T-helper 2 cell (primary cell): Measurements from ENCODE around the gene PPP1CA.

ENCODE experiments used
- DNase-seq, 5 experiments: peaks; one replicate each; pipeline versions ENCODE4 v3.0.0 to v3.0.0-alpha.2; 2012 to 2022

The PPP1CA gene

DNA sequence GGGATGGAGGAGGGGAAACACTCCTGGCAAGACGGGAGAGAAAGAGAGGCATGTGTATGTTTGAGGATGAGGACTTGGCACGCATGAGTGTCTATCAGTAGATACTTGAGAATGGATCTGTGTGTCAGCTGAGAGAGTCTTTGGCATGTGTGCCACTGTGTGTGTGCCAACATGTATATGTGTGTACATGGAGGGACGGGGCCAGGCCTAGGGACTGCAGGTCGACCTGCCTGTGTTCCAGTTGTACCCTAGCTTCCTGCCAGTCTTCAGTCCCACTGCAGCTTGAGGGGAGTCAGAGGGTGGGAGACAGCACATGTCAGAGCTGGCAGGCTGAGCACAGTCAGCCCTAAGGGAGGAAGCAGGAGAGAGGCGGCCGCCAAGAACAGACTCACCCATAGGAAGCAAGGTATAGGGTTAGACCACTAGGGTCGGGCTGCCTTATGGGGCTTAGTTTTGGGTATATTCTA is 33.9 kb downstream of the PPP1CA start:
- no peak for DNase-seq

DNA sequence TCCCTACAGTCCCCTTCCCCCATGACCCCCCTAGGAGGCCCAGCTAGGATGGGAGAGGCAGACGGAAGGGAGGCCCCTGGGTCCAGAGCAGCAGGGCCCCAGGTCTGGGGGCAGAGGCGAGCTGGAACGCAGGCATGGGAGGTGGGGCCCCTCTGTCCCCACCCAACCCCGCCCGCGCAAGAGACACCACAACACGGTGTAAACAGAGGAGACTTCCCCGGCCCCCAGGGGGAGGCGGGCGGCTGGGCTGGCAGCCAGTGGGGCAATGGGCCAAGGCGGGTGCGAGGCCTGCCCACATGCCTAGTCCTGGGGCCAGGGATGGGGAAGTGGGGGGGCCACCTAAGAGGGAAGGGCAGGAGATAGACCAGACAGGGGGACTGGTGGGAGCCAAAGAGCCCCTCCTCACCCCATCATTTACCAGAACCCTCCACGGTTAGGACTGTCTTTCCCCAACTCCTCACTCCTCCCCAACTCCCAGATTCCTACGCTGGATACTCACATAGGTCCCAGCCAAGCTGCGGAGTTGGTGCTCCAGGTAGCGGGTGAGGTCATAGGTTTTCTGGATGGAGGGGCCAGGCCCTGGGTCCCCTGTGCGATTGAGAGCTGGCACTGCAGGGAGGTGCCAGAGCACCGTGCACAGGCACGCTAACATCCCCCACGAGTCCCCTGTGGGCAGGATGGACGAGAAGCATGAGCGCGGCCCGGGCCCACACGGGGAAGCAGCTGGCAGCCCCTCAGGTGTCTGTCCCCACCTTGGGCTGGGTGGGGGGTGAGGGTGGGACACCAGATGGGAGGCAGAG is 34.5 kb downstream of the PPP1CA start:
- DNase-seq = no peak

DNA sequence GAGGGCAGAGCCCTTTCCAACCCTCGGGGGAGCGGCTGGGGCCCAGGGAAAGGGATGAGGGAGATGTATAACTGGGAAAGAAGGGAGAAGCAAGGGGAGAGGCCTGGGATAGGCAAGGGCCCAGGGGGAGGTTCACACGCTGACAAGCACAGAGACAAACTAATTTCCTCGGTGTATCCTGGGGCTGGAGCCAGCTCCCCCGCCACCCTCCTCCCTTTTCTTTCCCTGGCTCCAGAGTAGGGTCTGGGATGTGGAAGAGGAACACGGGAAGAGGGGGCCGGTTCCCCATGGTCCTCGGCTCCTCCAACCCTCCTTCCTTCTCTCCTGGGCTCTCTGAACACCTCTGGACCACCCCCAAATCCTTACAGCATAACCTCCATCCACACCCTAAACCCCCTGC is 35.1 kb downstream of the PPP1CA start:
- DNase-seq = no peak

DNA sequence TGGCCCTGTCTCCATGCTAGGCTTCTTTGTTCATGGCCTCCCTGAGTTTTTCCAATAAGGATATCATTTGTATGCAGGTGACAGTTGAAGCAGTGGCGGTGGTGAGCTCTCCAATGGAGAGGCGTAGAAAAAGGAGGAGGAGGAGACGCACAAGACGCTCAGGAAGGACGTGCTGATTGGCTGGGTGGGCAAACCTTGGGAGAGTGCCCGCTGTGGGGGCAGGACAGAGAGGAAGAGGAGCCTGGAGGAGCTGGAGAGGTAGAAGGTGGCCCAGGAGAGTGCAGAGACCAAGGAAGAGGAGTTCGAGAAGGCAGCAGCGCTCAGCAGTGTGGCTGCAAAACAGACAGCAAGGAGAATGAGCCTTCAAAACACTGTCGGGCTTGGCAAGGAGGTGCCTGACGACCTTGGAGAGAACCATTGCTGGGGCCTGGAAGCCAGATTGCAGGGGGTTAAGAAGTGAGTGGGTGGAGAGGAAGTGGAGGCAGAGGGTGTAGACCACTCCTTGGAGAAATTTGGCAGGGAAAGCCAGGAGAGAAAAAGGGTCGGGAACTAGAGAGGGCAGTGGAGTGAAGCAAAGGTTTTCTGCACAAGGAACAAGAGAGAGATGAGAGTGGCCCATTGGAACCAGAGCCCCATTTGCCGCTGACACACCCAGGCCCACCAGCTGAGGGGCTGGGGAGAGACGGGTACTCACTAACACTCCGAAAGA is 35.8 kb downstream of the PPP1CA start:
- DNase-seq = no peak

DNA sequence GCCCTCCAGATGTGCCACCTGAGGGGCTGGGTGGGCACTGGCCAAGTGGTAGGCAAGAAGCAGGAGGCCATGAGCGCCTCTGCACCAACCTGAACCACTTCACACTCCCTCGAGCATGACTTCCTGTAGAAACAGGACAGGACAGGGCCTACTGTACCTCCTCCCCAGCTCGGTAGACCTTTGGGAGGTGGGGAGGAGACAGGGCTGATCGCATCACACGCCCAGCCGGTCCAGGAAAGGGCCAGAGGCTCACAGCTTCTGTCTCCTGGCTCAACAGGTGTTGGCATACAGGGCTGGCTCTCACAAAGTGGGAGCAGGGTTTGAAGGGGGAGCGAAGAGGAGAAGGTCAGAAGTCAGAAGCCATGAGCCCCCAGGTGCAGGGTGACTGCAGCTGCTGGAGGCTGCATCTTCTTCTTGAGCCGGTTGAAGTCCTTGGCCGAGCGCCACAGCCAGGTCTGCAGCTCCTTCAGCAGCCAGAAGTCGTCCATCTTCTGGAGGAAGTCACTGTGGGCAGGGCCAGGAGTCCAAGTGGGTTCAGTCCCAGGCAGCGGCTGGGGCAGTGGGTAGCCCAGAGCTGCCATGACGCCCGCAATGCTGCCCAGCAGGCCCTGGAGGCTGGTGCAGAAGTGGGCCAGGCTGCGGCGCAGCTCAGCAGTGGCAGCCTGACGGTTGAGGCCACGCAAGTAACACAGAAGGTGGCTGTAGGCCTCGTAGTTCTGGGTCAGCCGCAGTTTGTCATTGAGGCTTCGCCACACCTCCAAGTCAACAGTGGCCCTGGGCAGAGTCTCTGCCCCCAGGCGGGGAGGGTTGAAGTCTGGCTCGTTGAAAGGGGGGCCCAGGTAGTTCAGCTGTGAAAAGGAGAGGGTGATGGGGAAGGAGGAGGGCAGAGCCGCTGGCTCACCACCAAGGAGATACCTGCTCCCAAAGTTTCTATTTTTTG is 36.6 kb downstream of the PPP1CA start:
- no peak for DNase-seq

DNA sequence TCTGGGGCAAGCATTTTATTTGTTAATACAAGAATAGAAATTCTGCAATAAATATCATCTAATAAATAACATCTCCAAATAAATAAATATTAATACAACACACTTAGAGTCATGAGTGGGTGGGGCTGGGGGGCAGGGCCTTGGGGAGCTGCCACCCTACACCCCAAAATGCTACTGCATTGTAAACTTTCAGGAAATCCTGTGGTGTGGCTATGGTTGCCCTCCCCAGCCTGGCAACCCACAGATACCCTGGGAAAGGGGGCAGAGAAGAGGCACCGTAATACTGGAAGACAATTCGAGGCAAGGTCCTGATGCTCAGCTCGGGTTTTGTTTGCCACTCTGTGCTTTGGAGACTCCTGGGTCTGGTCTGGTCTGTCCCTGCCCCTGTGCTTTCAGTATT is 37.5 kb downstream of the PPP1CA start:
- DNase-seq = no peak

DNA sequence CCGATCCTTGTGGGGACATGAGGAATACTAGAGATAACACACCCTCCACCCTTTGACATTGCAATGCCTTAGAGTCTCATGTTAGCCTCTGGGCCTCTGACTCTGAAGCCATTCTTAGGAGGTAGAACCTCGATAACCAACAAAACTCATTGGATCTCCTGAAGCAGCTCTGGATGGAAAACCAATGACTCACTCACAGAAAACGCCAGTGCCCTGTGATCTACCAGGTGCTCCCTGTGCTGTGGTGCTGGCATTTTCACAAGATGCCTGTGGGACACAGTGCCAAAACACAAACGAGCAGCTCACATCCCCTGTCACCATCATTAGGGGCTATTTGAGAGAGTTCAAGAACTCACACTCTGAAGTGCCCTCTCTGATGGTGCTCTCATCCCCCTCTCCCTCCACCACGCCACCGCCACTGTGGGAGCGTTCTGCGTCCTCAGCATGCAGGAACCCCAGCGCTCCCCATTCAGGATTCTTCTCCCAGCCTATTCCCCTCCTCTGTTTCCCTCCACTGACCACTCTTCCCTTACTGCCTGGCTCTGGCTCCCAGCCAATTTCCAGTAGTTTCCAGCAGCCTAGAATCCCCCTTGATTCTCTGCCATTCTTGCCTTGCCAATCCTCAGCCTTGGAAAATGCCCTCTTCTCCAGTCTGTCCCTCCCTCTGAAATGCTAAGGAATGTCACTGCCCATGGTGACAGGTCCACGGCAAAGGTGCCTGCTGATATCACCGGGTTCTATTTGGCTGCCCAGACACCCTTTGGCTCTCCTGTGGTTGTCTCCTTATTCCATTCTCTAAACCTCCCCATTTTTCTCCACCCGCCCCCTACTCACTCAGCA is 43.6 kb downstream of the PPP1CA start:
- DNase-seq = no peak

DNA sequence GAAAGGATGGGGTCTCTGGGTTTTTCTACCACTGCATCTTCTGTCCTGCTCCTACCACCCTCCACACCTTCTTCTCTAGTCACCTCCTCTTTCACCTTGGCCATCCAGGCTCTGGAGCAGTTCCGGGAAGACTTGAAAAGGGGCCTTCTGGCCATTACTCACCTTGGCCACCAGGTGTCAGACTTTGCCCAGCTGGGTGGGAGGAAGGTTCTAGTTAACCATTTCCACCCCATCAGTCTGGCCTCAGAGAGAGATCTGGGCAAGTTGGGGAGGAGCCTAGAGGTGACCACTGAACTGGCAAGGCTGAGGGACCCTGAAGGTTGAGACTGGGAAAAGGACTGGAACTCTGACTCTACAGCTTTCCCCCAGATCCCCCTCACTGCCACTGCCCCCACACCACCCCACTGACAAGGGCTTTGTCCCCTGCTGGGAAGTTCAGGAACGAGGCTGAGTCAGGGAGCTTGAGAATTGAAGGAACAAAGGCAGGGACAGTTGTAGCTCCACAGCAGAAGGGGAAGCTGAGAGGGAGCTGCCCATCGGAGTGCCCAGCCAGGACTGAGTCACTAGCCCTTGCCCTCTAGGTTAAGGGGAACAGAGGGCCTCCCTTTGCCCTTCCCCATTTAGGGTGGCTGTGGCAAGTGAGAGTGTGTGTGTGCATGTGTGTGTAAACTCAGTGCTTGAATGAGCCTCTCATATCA is 44.6 kb downstream of the PPP1CA start:
- peak in 4 of 5 experiments; percentile 50 to 71 (median 55) for DNase-seq

DNA sequence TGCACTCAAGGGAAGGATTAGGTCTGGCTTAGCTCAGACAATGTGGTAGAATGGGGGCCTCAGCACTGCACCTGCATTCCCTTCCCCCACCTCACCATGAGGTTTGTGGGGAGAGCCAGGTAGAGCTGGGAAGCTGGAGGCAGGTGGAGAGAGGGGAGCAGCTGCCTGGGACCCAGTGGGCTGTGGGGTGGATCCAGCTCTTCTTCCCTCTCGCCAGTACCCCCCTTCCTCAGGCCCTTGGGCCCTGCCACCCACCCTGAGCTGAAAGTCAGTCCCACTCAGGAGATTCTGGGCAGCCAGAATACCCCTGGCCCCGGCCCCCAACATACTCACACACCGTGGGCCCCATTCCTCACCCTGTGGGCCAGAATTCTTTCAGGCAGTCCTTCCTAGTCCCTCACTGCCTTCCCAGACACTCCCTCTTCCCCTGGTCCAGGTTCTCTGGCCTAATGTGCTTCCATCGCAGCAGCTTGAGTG is 45.2 kb downstream of the PPP1CA start:
- no peak for DNase-seq

DNA sequence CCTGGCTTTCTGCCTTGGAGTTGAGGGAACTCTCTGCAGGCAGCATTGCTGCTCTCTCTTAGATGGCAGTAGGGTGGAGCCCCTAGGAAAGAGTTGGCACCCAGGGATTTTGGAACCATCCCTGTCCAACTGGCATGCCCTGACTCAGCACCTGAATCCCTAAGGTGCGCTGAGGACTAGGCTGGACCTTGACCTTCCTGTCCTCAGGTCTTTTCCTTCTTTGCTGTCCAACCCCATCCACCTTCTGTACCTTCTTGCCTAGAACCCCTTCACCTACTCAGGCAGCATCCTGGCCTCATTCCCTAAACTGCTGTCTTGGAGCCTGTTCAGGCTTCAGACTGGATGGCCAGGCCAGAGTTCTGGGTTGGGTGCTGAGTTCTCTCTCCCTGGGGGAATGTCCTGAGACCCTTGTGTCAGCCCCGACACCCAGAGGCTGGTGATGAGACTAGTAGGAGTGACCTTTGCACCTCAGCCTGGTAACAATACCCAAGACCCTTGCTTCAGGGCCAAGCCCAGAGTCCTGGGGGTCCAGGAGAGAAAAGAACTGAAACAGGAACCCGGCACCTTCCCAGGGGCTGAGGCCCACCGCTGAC is 45.8 kb downstream of the PPP1CA start:
- DNase-seq = no peak

DNA sequence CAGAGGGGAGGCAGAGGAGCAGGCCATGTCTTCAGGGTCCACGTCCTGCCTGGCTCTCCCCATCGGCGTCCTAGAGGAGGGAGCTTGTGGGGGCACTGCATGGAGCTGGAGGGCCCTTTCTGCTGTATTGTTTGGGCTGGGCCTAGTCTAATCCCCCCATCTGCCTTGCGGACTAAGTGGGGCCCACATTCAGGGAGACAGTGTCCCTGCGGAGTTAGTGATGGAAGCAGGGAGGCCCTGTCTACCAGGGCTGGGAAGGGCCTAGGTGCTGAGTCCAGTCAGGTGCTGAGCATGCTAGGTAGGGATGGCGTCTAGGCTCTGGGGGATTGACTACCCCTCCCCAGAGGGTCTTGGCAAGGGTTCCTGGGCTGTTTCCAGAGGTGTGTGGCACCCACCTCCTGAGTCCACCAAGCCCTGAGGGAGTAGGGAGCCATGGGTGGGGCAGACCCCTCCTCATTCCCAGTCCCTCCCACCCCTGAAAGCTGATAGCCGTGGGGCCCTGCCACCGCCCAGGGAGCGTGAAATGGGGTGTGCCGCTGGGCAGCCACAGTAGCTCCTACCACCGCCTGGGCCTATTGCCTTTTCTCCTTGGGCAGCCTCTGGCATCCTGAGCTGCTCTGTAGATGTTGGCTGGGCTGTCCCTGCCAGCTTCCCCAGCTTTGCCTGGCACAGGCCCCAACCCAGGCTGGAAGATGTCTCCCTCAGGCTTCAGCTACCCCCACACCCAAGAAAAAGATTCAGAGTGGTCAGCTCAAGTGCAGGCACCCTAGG is 46.5 kb downstream of the PPP1CA start:
- DNase-seq = no peak

DNA sequence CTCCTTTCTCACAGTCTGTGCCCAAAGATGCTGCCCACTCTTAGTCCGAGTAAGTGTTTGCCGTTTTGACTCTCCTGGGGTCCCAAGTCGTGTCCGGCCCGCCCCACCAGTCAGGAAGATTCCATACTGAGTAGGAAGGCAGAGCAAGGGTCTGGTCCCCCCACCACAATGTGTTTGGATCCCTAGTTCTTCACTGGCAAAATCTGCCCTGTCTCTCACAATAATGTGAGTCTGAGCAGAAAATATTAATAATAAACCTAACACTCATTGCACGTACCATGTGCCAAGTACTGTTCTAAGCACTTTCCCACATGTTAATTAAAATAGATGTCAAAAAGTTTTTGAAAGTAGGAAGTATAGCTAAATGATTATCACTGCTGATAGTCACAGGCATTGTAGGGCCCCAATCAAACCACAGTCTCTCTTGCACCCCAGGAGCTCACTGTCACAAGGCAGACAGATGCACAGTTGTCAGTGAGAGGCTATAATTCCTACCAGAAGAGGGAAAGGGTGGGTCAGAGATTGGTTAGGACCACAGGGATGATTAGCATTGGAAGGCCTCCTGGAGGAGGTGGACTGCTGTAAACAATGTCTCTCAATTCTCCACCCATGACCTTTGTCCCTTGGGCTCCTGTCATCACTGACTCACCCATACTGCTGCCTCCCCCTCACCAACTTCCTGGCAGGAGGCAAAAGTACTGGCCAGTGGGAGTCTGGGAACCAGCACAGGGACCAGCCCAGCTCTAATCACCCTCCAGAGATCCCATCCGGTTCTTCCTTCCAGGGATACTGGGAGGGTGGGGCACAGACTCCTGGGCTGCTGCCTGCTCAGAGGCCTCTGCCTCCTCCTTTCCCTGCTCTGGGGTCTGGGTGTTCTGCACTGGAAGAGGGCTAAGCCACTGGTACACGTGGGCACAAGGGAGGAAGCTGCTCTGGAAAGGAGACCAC is 47.3 kb downstream of the PPP1CA start:
- peak in 1 of 5 experiments; percentile 75 for DNase-seq

DNA sequence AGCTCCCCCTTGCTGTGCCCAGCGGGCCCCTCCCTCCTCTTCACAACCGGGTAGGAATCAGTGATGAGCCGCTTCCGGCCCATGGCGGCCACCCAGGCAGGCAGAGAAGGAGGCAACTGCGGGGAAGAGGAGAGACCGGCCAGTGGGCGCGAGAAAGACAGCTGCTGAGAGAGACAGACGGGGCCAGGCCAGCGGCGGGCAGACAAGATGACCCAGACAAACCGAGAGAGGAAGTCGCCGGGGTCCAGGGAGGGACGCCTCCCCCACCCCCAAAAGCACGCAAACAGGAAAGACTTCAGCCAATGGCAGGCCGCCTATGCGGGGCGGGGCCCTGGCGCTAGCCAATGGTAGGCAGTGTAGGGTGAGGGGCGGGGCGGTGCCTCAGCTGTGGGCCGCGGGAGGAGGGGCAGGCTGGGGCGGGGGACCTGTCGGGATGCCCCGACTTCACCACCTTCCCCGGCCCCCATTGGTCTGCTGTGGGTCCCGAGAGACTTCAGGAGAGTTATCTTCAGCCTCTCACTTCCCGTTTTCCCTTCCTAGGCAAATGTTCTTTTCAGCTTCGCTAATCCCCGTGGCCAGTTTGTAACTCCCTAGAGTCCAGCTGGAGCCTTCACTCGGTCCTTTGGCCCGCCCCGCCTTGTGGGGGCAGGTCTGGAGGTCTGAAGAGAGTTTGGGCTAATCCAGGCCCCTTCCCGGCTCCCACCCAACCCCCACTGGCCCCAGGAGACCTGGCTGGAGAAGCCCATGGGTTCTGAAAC is 48.2 kb downstream of the PPP1CA start, which contains the start of gene POLD4:
Gene POLD4, minus strand, starts transcription at position 230 of the 758 bp plus-strand sequence. Its CDS starts 147 bp downstream, at position 83.
- DNase-seq = peak; percentile 89 to 97 (median 94)

DNA sequence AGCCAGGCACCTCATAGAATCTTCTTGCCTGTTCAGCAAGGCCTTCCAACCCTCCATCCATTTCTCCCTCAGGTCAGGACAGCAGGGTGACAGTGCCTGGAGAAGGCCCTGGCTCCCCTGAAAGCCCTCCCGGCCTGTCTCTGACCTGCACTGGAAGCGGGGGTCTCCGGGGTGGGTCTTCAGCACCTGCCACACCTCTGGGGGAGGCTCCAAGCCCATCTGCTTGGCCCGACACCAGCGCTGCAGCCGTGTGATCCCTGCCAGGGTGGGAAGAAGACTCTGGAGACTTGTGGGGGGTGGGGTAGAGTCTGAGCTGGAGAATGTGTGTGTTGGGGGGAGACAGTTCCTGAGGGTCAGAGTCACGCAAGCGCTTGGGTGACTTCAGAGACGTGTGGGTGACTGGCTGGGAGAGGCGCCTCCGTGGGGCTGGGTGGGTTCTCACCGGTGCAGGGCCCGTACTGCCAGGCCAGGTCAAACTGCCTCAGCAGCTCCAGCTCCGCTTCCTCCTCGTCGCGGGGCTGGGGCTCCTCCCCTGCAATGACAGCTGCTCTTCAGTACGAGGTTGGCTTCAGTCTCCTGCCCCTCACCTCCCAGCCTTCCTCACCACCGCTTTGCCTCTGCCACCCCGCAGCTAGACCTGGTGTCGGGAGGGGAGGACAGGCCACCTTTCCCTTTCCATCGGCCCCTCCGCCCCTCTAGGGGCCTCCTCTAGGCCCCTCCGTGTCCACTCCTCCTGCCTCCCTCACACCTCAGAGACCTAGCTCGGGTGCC is 48.9 kb downstream of the PPP1CA start:
- DNase-seq = peak in 2 of 5 experiments; percentile 19 to 88

DNA sequence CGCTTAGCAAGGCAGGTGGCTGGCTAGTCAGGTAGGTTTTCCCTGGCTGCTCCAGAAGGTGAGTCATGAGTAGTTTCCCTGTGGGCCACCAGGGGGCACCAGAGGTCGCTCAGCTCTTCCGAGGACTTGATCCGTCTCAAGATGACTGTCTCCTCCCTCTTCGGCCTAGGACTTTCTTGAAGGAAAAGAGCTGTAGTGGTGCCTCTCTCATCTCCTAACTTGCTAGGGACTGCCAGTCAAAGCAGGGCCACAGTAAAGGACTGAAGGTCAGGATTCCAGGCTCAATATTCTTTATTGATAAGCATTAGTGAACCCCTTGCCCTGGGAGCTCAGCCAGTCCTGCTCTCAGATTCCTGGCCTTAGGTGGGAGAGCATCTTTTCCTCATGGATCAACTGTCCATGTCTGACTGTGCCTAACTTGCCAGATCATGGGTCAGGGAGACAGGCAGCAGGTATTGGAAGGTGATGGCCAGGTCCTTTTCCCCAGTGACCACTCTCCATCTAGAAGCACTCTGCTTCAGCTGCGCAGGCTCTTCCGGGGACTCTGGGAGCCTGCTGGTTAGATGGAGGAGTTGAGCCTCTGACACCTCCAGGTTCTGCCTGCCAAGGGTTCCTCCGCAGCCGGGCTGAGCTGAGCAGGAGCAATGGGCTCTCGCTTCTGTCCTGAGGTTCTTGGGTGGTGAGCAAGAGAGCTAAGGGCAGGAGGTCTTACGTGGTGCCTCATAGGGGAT is 50.2 kb downstream of the PPP1CA start:
- DNase-seq = peak; percentile 44 to 77 (median 52)

DNA sequence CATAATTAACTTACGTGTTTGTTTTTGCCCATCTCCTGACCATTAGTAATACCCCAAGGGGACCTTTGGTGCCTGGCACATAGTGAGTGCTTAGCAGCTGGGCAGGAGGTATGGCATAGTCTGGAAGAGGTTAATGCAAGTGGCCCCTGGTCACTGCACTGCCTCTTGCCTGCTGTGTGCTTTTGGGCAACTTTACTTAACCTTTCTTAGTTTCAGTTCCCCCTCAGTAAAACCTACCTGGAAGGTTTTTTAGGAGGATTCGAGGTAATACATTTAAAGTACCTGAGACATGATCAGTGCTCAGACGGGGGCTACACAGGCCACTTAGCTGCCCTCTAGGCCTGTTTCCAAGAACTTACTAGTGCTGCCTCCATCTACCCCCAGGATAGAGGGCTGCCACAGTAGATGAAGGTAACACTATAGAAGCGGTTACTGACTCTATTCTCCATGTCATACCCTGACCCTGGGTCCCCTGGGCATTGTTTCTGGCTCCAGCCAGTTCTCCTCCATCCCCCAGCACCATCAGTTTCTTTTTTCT is 51.7 kb downstream of the PPP1CA start:
- DNase-seq = no peak
